ENCODE results near the gene ELP4.

Gene ELP4

GRCh38 chr11:31783252-31783651, 273.7 kb downstream of the ELP4 start:
- DNase-seq = no peak

DNA sequence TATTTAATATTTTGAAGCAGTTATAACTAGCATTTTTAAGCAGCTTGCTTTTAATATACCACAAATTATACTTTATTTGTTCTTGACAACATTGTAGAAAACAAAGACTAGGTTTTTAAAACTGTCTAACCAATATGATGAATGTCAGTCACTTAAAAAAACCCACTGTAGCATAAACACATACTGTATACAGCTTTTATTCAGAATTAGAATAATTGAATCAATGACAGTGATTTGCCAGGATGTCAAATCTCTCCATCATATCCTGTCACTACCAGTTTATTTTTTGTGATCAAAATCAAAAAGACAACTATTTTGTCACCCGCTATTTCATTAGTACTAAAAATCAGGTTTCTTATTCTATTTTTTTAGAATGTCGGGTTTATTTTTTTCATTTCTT, 275.0 kb downstream of the ELP4 start:
- DNase-seq = no peak

- DNase-seq = no peak
Observed at GRCh38 chr11:31786996-31787685, 277.6 kb downstream of the ELP4 start.

DNA sequence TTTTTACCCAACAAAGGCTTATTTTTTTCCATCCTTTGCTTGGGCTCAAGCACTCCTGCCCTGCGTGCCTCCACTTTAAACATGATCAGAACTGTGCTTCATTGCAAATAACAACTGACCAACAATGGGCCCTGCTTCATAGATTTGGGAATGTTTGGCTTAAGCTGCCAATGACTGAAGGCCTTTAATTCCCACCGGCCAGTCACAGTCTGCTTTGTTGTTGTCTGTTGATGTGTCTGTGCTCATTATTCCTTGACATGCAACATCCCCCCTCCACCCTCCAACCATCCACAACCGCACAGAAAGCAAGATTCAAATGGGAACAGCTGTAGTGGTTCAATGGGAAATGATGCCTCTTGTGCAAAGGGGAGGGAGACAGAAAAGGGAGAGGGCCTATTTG, 278.5 kb downstream of the ELP4 start:
- no peak for DNase-seq

DNA sequence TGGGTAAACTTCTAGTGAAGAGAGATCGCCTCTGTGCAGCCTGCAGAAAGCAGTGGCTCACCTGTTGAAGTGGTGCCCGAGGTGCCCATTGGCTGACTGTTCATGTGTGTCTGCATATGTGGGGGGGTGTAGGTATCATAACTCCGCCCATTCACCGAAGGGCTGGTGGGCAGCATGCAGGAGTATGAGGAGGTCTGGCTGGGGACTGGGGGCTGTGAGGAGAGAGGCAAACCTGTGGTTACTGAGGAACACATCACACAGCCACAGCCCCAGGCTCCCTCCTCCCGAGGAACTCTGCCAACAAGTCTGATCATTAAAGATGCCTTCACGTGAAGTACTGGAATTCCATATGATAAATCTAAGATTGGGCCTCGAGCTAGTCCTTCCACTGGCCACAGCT, 281.1 kb downstream of the ELP4 start:
- no peak for DNase-seq

- no peak for DNase-seq
Observed at GRCh38 chr11:31792036-31792435, 282.5 kb downstream of the ELP4 start.

GRCh38 chr11:31792456-31792855, 282.9 kb downstream of the ELP4 start:
- no peak for DNase-seq

DNA sequence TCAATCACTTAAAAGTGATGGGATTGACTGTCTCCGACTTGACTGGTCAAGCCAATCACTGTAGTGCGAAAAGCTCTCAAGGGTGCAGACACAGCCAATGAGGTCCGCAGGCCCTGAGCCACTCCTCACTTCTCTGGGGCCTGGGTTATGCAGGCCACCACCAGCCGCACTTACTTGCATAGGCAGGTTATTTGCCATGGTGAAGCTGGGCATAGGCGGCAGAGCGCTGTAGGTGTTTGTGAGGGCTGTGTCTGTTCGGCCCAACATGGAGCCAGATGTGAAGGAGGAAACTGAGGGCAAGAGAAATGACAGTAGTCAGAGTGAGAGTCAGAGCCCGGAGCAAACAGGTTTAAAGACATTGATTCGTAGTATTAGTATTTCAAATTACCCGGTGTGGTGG, 283.7 kb downstream of the ELP4 start:
- no peak for DNase-seq

DNA sequence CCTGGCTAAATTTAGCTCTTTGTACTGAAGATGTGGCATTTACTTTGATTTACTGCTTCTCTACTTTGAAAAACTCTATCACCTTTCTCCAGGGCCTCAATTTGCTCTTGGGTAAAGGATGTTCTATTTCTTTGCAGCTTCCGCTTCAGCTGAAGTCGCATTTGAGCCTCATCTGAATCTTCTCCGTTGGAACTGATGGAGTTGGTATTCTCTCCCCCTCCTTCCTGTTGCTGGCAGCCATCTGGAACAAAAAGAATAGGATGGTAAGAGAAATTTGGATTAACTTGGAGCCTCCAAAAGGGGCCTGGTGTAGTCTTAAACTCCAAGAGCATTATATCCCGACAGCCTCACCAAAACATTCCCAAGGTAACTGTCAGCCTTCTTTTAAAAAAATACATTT, 285.0 kb downstream of the ELP4 start:
- DNase-seq = no peak

GRCh38 chr11:31795706-31796498, 286.3 kb downstream of the ELP4 start:
- DNase-seq = no peak

DNA sequence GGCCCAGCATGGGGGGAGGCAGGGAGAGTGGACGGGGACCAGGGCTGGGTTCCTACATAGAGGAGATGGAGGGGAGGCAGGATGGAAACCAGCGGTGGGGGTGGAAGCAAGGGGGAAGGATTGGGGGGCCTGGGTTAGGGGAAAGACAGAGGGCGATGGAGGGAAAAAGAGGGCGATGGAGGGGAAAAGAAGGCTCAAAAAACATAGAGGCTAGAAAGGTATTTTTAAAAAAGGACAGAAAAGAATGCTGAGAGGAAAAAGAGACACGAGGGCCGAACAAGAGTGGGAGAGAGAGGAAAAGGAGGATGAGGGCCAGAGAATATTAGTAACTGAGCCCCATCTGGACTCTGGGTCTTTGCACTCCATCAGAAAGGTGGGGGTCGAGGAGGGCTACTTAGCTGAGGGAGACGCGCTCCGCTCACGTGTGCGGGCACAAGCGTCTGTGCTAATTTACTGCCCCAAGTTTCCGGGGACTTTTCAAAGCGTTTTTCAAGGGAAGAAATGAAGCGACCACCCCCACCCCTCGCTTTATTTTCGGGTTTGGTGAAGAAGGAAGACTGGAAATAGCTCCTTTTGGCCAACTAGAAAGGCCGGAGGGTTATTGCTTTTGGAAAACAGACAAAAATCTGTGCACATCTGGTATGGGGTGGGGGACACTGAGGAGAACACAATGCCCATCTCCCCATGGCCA, 287.1 kb downstream of the ELP4 start:
- no peak for DNase-seq

- no peak for DNase-seq
Observed at GRCh38 chr11:31797190-31798056, 287.9 kb downstream of the ELP4 start.

DNA sequence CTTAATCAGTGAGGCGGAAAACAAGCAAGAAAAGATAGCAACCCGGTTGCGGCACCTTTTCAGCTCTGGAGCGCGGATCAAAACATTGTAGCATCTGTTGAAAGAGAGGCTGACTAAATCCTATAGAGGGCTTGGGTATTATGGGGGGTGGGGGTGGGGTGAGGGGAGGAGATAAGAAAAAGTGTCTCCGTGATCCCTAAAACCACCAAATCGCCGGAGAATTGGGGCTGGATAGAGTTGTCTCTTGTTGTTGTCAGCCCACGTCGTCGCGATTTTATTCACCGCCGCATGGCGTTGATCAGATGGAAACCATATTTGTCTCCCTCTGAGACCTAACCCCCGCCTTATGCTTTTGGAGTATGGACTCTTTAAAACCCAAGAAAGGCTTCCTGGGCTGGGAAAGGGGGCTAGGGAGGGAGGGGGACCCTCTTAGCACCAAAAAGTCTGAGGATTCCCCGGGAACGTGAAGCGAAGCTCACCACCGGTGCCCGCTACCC, 288.5 kb downstream of the ELP4 start:
- DNase-seq = no peak

DNA sequence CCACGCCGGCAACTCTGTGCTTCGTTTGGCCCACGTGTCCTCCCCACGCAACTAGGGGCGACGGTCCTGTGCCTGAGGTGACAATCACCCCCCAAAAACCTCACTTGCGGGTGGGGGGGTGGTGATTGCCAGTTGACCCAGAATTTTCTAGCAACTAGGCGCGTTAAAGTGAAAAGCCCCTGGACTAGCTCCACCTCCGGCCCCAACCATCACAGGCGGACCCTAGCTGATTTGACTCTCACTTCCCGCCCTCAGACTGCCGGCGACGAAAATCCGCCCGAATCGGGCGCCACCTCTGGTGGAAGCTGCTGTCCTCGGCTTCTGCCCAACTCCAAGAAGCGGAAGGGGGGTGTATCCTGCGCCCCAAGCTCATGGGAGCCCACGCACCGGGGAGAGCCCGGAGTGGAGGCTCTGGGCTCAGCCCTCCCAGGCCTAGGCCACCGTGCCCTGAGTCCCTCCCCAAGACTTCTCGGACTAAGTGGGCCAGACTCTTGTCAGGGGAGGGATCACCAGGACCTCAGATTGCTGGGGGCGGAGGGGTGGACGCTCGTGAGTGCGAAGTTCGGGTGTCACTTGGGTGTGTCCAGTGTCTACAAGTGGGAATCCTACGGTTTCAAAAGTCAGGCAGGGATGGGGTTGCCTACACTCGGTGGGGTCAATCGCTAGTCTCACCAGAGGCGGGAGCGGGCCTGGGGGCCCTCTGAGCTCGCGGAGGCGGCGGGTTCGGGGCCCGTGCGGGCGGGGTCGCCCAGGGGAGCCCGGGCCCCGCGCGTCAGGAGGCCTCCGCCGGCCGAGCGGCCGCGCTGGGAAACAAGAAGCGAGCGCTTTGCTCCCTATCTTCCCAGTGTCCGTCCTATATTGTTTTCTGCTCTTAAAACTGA, 289.2 kb downstream of the ELP4 start:
- no peak for DNase-seq

DNA sequence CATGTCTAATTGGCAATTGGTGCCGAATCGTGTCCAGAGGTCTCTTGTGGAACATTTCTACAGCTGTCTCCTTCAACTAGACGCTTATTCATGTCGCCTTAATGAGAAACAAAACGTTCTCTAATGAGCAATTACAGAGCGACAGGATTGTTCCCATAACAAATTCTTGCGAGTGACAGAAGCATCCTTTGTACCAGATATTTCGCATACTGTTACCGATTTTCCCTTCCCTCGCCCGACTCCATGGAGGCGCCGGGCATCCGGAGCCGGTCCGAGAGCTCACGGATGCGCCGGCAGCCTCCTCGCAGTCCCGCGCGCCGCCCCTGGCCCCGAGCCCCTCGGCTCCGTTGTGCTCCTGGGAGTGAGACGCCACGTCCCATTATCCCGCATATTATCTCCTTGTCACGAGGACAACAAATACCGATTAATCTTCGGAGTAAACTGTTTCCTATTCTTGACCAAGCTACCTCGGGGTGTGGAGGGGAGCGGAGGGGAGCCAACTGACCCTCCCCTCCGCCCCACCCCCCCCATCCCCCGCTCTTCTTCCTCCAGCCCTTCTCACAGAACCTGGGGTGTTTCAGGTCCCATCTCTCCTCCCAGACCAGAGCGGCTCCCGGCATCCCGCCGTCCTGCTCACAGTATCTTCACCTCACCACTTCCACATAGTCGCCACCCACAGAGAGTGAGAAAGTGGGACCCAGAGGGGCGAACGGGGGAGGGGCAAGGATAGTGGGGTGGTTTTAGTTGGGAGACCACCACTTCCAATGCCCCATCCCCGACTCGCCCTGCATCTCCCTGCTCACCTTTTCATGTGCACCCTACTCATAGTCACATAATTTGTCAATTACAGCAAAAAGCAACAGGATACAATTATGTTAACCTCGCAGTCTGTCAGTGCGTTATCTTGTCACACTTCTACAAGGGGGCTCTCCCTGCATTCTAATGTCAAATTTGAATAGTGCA, 290.1 kb downstream of the ELP4 start:
- DNase-seq = no peak

DNA sequence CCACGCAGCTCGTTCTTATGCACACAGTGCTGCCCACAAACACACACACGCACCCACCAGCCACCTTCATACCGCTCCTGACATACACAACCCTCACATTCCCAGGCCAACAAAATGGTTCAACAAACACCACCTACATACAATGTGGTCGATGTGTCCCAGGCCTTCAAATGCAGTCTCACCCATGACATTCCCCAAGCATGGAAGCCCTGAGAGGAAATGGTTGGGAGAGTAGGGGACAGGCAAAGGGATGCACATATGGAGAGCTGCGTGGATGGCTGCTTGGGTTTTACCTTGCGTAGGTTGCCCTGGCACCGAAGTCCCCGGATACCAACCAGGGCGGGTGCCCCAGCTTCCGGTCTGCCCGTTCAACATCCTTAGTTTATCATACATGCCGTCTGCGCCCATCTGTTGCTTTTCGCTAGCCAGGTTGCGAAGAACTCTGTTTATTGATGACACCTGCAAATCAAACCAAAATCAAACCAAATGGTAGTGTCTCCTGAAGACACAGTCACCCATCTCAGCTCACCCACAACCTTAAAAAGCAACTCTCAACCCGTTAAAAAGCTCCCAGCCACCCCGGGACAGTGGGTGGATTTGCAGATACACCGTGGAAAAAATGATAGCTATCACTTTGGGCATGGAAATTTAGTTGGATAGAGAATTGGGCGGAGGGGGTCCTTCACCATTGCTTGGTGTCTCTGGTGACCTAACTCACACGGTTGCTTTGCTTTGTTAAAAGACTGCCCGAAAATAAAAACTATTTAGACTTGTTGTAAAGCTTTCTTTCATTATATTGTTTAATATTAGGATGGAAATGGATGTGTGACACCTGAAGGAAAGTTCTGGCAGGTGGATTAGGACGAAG, 291.1 kb downstream of the ELP4 start:
- DNase-seq = no peak

- no peak for DNase-seq
Observed at GRCh38 chr11:31801298-31801702, 291.7 kb downstream of the ELP4 start.

- DNase-seq = no peak
Observed at GRCh38 chr11:31802000-31802551, 292.5 kb downstream of the ELP4 start.

- DNase-seq = no peak
Observed at GRCh38 chr11:31802609-31802989, 293.0 kb downstream of the ELP4 start.
